Esophagus mucosa (tissue), 1 donor: ENCODE measurements around the gene ARHGAP4. TPM values are rescaled to one million over a fixed set of nuclear protein-coding genes. Genes with fewer than 3 reads are reported as not detected.

Source experiments
- ATAC-seq: fragments of 200-7000 bp; cut with Tn5 transposase; one replicate; pipeline ENCODE4 v1.9.1; 2020
- total RNA-seq: library from RNA; stranded (reverse); gene quantifications from one replicate; pipeline ENCODE4 v1.2.4, GENCODE V29; 2023
- donor health status: DM: yes; HTN: yes; CAD: no.

The ARHGAP4 gene
- total RNA-seq, 1 donor from 2014 or later = 7.5 TPM

DNA sequence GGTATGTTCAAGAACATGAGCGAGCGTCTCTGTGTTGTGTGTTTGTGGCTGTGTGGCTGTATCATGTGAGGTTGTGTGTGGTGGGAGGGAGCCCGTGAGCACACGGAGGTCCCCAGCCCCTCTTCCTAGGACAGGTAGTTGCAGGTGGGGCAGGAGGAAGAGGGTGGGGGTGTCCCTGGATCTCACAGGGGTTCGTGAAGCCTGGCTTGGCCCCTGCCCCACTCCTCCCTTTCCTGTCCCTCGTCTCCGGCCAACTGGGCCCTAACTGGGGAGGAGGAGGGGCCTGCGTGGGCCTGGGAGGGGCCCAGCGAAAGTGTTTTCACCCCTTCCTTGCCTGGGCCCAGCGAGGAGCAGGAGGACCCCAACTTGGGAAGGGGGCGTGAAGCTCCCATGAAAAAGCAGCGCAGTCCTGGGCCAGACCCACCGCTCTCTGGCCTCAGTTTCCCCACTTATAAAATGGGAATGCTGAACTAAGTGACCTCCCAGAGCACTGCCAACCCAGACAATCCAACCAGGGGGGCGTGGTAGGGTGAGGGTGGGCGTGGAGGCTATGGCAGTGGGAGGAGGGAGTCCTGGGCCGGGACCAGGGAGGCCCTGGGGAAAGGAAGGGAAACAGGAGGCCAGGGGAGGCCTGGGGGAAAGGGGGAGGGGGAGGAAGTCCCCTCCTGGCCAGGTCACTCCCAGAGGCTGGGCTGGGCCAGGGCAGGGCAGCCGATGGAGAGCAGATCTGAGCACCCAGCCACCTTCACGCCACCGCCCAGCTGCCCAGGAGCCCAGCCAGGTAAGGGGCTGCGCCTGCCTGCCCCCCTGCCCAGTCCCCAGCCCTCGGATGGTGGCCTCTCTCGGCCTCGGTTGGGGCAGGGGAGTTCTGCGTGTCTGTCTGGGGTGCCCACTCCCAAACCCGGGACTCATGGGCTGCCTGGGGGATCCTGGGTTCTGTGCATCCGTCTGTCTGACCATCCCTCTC, 21.8 kb downstream of the ARHGAP4 start, which contains the start of gene AVPR2:
Gene AVPR2 (plus strand): TSS at position 683 of the 967 bp plus-strand sequence. CDS start 473 bp downstream, outside the sequence.
- ATAC-seq = no peak

DNA sequence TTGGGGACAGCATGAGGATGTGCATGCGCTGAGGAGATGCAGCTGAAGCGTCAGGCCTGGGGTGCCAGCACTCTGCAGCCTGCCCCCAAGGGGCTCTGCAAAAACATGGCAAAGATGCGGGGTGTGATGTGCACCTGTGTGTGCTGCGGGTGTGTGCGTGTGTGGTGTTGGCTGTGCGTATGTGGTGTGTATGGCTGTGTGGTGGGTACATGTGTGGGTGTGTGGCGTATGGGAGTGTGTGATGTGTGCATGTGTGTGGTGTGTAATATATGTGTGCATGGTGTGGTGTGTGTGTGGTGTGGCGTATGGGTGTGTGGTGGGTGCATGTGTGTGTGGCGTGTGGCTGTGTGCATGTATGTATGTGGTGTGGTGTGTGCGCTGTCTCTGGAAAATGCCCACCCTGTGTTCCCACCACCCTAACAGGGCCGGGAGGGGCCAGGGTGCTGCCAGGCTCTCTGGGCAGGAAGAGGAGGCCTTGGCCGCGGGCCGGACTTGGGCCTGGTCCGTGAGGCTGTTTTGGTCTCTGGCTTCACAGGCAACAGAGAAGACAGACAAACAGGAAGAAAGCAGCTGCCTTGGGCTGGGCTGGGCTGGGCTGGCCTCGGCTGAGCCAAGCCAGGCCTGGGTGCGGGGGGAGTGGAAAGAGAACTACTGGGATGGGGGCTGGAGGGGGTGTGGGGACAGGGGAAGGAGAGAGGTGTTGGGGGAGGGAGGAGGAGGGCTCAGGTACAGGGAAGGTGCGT, 22.7 kb downstream of the ARHGAP4 start:
- no peak for ATAC-seq

GRCh38 chrX:153902385-153902784, 23.7 kb downstream of the ARHGAP4 start:
- ATAC-seq = no peak

- no peak for ATAC-seq
Measured at GRCh38 chrX:153901753-153902140, 24.3 kb downstream of the ARHGAP4 start.

DNA sequence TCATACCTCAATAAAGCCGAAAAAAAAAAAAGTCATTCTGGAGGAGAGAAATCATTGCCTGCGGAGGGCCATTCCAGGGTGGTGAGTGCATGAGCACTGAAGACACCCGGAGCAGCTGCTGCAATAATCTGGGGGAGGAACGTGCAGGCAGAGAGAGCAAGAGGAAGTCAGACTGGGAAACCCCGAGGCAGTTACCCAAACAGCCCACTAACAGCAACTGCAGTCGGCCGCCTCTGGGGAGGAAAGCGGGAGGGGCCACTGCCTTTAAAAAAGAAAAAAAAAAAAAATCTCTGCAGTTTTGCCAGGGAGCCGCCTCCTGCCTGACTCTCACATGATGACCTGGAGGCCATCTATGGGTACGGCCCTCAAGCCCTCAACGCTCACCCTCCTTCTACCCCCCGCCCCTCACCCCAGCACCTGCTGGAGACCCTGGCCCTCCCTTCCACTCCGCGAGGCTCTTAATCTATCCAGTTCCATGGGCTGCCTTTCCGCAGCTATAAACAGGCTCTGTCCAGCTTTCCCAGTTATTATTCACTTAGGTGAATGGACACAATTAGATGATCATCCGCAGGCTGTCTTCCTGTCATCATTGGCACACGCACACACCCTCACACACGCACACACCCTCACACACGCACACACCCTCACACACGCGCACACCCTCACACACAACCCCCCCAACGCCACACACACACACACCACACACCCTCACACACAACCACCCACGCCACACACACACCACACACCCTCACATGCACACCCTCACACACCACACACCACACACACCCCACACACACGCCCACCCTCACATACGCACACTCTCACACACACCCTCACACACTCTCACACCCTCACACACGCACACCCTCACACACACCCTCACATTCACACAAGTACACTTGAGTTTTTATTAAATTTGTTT, 25.0 kb downstream of the ARHGAP4 start:
- ATAC-seq = peak; percentile 35

GRCh38 chrX:153897899-153898298, 28.2 kb downstream of the ARHGAP4 start:
- ATAC-seq = no peak

DNA sequence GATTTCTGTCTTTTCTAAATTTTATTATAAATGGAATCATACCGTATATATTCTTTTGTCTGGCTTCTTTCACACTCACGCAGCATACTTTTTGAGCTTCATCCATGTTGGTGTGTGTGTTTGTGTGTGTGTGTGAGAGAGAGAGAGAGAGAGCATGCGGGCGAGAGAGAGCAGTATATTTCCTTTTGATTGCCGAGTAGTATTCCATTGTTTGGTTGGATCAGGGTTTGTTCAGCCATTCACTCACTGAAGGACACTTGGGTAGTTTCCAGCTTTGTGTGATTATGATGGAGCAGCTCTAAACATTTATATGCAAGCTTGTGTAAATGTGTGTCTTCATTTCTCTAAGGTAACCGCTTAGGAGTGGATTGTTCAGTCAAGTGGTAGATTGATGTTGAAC, 36.9 kb downstream of the ARHGAP4 start:
- ATAC-seq = no peak

- no peak for ATAC-seq
Measured at GRCh38 chrX:153888344-153888743, 37.7 kb downstream of the ARHGAP4 start.

GRCh38 chrX:153887385-153887784, 38.7 kb downstream of the ARHGAP4 start:
- no peak for ATAC-seq

GRCh38 chrX:153886915-153887314, 39.1 kb downstream of the ARHGAP4 start:
- peak; percentile 3 for ATAC-seq

DNA sequence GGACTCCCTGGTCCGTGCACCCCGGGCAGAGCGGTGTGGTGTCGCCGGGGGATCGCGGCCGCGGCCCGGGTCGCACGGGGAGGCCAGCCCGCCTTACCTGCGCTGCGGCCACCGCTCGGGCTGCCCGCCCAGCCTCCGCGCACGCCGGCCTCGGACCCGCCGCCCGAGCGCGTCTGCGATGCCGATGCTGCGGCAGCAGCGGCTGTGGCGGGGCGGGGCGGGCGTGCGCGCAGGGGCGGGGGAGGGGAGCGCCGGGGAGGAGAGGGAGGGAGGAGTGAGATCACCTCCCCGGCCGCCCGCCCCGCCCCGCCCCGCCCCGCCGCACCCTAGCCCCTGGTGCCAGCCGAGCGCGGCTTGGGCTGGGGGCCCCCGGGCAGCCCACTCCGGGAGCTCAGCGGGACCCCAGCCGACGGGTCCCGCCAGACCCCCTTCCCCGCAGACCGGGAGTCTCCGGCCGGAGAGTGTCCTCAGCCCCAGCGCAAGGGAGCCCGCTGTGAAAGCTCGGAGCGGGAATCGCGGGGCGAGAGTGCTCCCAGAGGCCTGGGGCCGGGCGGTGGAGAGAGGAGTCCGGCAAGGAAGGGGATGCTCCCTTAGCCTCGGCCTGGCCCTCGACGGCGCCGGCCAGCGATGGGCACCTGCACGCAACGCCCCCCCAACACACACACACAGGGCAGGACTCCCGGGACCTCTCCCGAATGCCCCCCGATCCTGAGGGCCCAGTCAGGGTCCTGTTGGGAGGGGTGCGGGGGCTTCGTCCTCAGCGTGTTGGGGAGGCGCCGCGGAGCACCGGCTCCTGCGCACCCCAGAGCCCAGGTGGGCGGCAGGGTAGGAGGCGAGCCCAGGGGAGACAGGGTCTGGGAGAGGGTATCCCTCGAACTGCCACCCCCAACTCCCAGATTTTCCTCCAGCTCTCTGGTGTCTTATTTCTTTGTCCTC, 39.8 kb downstream of the ARHGAP4 start, which contains the start of gene L1CAM:
Gene L1CAM (minus strand): TSS at position 206 of the 936 bp plus-strand sequence. CDS start 10,337 bp downstream, outside the sequence.
- ATAC-seq = peak; percentile 44

DNA sequence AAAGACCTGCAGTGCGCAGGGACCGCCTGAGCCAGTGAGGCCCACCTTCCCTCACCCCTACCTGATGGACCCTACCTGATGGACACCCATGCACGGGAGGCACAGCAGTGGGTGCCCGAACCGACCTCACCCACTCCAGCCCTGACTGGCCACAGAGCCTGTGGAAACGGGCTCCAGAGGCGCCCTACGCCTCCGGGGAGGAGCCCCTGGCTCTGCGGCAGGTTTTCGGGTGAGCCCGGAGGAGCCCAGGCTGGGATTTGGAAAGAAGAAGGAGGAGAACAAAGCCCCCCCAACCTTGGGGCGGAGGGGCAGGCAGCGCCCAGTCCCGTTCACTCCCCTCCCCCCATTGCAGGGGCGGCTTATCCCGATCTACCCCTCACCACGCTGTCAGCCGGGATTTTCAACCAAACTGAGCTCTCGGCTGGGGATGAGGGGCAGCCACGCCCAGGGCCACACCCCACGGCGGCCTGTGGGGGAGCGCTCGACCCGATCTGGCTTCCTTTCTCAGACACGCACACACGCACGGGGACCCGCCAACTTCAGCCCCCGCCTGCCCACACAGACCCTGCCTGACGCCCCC, 40.8 kb downstream of the ARHGAP4 start:
- no peak for ATAC-seq

DNA sequence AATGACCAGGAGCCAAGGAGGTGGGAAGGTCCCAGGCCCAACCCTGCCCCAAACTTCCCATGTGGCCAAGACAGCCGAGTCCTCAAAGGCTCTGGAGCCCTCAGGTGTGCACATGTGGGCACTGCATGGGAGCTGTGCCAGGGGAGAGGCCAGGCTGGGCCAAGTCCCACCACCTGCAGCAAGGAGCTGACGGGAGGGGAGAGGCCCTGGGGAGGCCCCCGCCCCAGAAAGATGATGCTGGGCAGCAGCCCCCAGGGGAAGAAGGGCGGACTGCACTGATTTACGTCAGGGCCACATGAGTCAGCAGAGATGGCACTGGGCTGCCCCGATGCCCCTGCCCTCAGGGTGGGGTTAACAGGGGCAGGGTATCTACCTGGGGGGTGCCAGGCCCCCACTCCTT, 41.5 kb downstream of the ARHGAP4 start:
- peak; percentile 14 for ATAC-seq

- no peak for ATAC-seq
Measured at GRCh38 chrX:153884136-153884535, 41.9 kb downstream of the ARHGAP4 start.

GRCh38 chrX:153883163-153883843, 42.8 kb downstream of the ARHGAP4 start:
- ATAC-seq = no peak

GRCh38 chrX:153882557-153882956, 43.5 kb downstream of the ARHGAP4 start:
- no peak for ATAC-seq

- no peak for ATAC-seq
Measured at GRCh38 chrX:153882086-153882498, 44.0 kb downstream of the ARHGAP4 start.

DNA sequence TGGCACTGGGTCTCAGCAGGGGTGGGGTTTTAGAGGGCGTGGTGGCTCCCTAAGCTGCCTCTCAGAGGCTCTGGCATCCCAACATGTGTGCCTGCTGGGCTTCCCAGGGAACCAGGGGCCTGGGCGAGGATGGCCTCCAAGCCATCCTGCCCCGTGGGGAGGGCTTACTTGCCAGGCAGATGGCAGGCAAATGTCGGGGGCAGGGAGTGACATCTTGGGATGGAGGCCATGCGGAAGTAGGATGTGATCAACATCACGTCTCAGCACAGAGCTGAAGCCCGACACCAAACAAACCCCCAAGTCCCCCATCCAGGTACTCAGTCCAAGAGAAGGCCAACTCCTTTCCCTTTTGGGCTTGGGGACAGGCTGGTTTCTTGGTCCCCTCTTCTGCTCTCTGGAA, 44.8 kb downstream of the ARHGAP4 start:
- ATAC-seq = no peak

- no peak for ATAC-seq
Measured at GRCh38 chrX:153880440-153880815, 45.6 kb downstream of the ARHGAP4 start.
